Transverse colon (tissue), 4 donors: ENCODE measurements around the gene SCEL. TPM values are rescaled to one million over a fixed set of nuclear protein-coding genes. Genes with fewer than 3 reads are reported as not detected.
"Not testable (repeated sequence)": the region's sequence is repeated elsewhere in the genome, so short reads cannot be mapped to it uniquely, and the experiment has no call there.

Experiments used
- DNase-seq: peaks from one replicate; pipeline ENCODE4 v3.0.0-alpha.2; 2019
- H3K27ac ChIP-seq, 4 donors: fragments of 200-600 bp; sonication (generic); 2 replicates each; pipeline ENCODE4 v1.5.1; 2016 to 2018; ENCODE audit warnings: inconsistent platforms in 4 of 4
- H3K27me3 ChIP-seq: fragments of 200-600 bp; sonication (generic); 2 replicates; pipeline ENCODE4 v1.5.1; 2017; ENCODE audit warnings: inconsistent platforms
- H3K36me3 ChIP-seq, 4 donors: fragments of 200-600 bp; sonication (generic); 2 replicates each; pipeline ENCODE4 v1.5.1; 2017 to 2019; ENCODE audit warnings: inconsistent platforms in 4 of 4
- H3K4me1 ChIP-seq, 4 donors: fragments of 200-600 bp; sonication (generic); 2 replicates each; pipeline ENCODE4 v1.5.1; 2017 to 2020; ENCODE audit warnings: inconsistent platforms in 4 of 4
- H3K4me3 ChIP-seq, 4 donors: fragments of 200-600 bp; sonication (generic); 1 replicate in 1 of 4; 2 replicates in 3 of 4; pipeline versions ENCODE4 v1.5.1 to v1.6.1; 2017 to 2019; ENCODE audit warnings: inconsistent platforms in 4 of 4
- H3K9me3 ChIP-seq, 2 donors: fragments of 200-600 bp; sonication (generic); 2 replicates each; pipeline ENCODE4 v1.5.1; 2017 to 2019; ENCODE audit warnings: inconsistent platforms in 2 of 2
- EP300 ChIP-seq: sonication (generic); formaldehyde crosslinking; IDR thresholded peaks from one replicate; pipeline ENCODE4 v1.6.1; 2017; ENCODE audit warnings: antibody characterized with exemption, low read depth
- POLR2A ChIP-seq: fragments of 450-650 bp; IDR thresholded peaks from one replicate; pipeline ENCODE4 v1.6.1; 2016; ENCODE audit warnings: antibody characterized with exemption, mild to moderate bottlenecking, moderate library complexity
- POLR2AphosphoS5 ChIP-seq, 3 donors: sonication (generic); formaldehyde crosslinking; IDR thresholded peaks; one replicate each; pipeline ENCODE4 v1.6.1; 2016; ENCODE audit warnings: antibody characterized with exemption in 3 of 3
- WGBS, 2 donors: methylation state at CpG; one replicate each; pipeline ENCODE4 v1.1.5; 2018; ENCODE audit warnings: low coverage in 1 of 2; 5-methylcytosine and 5-hydroxymethylcytosine counted together
- in situ Hi-C, 4 donors: fragments of 200-750 bp; cut with MboI; loops; one replicate each; pipeline versions ENCODE4 v1.15.0 to v1.15.1; 2017; ENCODE audit warnings: low sequenced_read_pairs in 3 of 4, low pct_ligation_motif_present in 1 of 4, low pct_unique_long_range_greater_than_20kb in 1 of 4
- intact Hi-C: fragments of 100-400 bp; cut with DNase I; formaldehyde crosslinking; loops from one replicate; pipeline ENCODE4 v1.15.1; 2023; ENCODE audit warnings: low total_unique reads
- total RNA-seq, 4 donors: library from RNA; depleted of rRNA; stranded (reverse); fragments of >200 nt; gene quantifications; one replicate each; pipeline ENCODE4 v1.1.0, GENCODE V29; 2016
- TF ChIP-seq, protein P1 (sequence below), 5 experiments: fragments of 200-600 bp in 3 of 5; fragments of 450-650 bp in 2 of 5; sonication (generic) in 3 of 5; IDR thresholded peaks; 1 replicate in 2 of 5; 2 replicates in 3 of 5; pipeline ENCODE4 v1.5.1; 2016 to 2017; ENCODE audit warnings: antibody characterized with exemption in 5 of 5, inconsistent platforms in 3 of 5, mild to moderate bottlenecking in 2 of 5, moderate library complexity in 1 of 5

SCEL gene
- total RNA-seq, 4 donors from 2014 or later = 0.32 to 0.96 TPM; not detected in 2

DNA sequence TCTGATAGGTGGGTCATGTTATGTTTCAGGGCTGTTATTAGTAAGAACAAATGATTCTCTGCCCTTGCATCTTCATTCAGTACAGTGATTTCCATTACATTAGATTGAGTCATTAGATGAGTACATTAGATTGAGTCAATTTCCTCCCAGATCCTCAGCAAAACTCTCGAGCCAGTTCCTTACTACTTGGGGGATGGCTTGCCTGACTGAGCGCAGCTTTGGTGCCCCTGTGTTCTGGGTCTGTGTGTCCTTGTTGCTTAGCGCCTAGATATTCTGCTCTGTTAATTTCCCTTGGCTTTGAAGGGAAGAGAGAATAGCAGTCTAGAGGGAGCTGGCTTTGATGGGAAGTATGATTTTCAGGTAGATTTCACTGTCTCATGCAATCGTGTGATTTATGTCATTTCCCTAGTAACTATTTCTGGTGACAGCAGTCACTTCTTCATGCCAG lies 19.1 kb upstream of the SCEL start:
- no peaks in the 10 kb centered on the region for H3K9me3 ChIP-seq
- no peak overlapping the region for H3K27ac ChIP-seq
- TF ChIP-seq POLR2A = no peak
- TF ChIP-seq, protein P1, sequence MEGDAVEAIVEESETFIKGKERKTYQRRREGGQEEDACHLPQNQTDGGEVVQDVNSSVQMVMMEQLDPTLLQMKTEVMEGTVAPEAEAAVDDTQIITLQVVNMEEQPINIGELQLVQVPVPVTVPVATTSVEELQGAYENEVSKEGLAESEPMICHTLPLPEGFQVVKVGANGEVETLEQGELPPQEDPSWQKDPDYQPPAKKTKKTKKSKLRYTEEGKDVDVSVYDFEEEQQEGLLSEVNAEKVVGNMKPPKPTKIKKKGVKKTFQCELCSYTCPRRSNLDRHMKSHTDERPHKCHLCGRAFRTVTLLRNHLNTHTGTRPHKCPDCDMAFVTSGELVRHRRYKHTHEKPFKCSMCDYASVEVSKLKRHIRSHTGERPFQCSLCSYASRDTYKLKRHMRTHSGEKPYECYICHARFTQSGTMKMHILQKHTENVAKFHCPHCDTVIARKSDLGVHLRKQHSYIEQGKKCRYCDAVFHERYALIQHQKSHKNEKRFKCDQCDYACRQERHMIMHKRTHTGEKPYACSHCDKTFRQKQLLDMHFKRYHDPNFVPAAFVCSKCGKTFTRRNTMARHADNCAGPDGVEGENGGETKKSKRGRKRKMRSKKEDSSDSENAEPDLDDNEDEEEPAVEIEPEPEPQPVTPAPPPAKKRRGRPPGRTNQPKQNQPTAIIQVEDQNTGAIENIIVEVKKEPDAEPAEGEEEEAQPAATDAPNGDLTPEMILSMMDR (IDR thresholded peaks at IDR 0.05) = no peak
- TF ChIP-seq EP300 = no peak
- TF ChIP-seq POLR2AphosphoS5 (IDR thresholded peaks at IDR 0.05) = no peak
- intact Hi-C loops (no loop called here), in situ Hi-C loops (no loop called here)
- H3K27me3 ChIP-seq = no peaks in the 10 kb centered on the region
- DNase-seq = no peak
- H3K4me3 ChIP-seq = no peak overlapping the region
- WGBS, 2 donors = 39 to 74% methylated on average over 2 to 4 of the region's 4 CpGs
- no peaks in the 10 kb centered on the region for H3K36me3 ChIP-seq
- no peaks in the 10 kb centered on the region for H3K4me1 ChIP-seq

DNA sequence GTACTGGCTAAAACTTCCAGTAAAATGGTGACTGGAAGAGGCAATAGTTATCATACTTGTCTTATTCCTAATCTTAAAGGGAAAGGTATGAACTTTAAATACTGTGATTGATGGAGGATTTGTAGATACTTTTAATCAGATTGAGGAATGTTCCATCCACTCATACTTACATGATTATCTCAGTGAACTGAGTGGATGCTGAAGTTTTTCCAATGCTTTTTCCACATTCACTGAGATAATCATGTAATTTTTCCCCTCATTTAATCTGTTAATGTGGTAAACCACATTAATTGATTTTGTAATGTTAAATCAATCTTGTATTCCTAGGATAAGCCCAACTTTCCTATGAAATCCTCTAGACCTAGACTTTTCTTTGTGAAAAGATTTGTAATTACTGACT lies 17.2 kb upstream of the SCEL start:
- intact Hi-C loops = no loop called here
- H3K9me3 ChIP-seq = no peaks in the 10 kb centered on the region
- H3K27ac ChIP-seq = no peak overlapping the region
- TF ChIP-seq POLR2AphosphoS5 (IDR thresholded peaks at IDR 0.05) = no peak
- TF ChIP-seq, protein P1 (IDR thresholded peaks at IDR 0.05) = no peak
- no peak for TF ChIP-seq POLR2A
- TF ChIP-seq EP300 = no peak
- no peak overlapping the region for H3K4me3 ChIP-seq
- no peak for DNase-seq
- H3K27me3 ChIP-seq = no peaks in the 10 kb centered on the region
- in situ Hi-C loops = no loop called here
- H3K36me3 ChIP-seq = no peaks in the 10 kb centered on the region
- no peaks in the 10 kb centered on the region for H3K4me1 ChIP-seq

DNA sequence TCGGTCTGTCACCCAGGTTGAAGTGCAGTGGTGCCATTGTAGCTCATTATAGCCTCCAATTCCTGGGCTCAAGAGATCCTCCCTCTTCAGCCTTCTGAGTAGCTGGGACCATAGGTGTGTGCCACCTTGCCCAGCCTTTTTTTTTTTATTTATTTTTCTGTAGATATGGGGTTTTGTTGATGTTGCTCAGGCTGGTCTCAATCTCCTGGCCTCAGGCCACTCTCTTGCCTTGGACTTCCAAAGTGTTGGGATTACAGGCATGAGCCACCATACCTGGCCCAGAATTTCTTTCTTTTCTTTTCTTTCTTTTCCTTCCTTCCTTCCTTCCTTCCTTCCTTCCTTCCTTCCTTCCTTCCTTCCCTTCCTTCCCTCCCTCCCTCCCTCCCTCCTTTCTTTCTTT lies 16.1 kb upstream of the SCEL start:
- H3K4me1 ChIP-seq, H3K4me3 ChIP-seq, H3K36me3 ChIP-seq, H3K27me3 ChIP-seq, DNase-seq, in situ Hi-C loops, H3K27ac ChIP-seq, intact Hi-C loops, H3K9me3 ChIP-seq: not testable (repeated sequence)
- WGBS, 2 donors = 94 to 100% methylated on average over 1 of the region's 1 CpG

DNA sequence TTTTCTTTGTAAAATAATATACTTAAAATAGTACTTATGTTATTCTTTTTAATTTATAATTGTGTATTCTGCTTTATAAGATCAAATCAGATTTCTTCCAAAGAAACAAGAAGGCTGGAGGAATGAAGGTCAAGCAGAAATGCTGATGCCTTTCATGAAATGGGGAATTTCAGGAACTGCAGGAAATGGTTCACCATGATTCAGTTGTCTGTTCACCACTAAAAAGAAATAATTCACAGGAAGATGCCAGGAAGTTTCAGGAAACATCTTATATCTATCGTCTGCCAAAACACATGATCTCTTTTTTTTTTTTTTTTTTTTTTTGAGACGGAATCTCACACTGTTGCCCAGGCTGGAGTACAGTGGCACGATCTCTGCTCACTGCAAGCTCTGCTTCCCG lies 15.7 kb upstream of the SCEL start:
- no peak for DNase-seq
- no peaks in the 10 kb centered on the region for H3K27me3 ChIP-seq
- no peaks in the 10 kb centered on the region for H3K4me1 ChIP-seq
- TF ChIP-seq POLR2A = no peak
- intact Hi-C loops = no loop called here
- no peaks in the 10 kb centered on the region for H3K9me3 ChIP-seq
- H3K4me3 ChIP-seq = no peak overlapping the region
- WGBS, 2 donors = 77 to 84% methylated on average over 3 to 4 of the region's 4 CpGs
- no peaks in the 10 kb centered on the region for H3K36me3 ChIP-seq
- in situ Hi-C loops = no loop called here
- H3K27ac ChIP-seq = no peak overlapping the region

DNA sequence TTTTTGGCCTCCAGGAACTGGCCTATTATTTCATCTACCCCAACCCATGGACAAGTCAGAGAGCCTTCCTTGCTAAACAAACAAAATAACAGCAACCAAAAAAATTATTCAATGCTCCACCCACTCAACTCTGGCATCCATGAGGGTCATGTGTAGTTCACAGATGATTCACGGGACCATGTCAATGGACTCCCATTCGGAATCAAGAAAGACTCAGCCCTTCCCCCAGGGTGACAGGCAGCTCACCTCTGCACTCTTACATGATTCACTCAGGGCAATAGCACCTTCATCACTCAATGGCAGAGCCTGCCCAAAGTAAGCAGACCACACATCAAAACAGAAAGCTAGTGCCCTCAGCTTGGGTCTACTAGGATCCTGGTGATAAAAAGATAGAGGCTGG lies 14.3 kb upstream of the SCEL start:
- H3K27me3 ChIP-seq = no peaks in the 10 kb centered on the region
- DNase-seq = no peak
- H3K4me3 ChIP-seq = no peak overlapping the region
- intact Hi-C loops (no loop called here), in situ Hi-C loops (no loop called here)
- no peak overlapping the region for H3K27ac ChIP-seq
- no peaks in the 10 kb centered on the region for H3K4me1 ChIP-seq
- 74 to 80% methylated on average over 2 of the region's 2 CpGs for WGBS, 2 donors
- TF ChIP-seq EP300 (no peak), POLR2AphosphoS5 (IDR thresholded peaks at IDR 0.05) (no peak), POLR2A (no peak)
- TF ChIP-seq, protein P1 (IDR thresholded peaks at IDR 0.05) = no peak
- H3K9me3 ChIP-seq = no peaks in the 10 kb centered on the region
- no peaks in the 10 kb centered on the region for H3K36me3 ChIP-seq
